SW 1271 (cell line): ENCODE measurements around the gene FLNB.
"Not testable (repeated sequence)": the region's sequence is repeated elsewhere in the genome, so short reads cannot be mapped to it uniquely, and the experiment has no call there.

ENCODE experiments used
- DNase-seq, 2 experiments: peaks; one replicate each; lab custom pipeline; 2025; lab: John Stamatoyannopoulos, UW

FLNB gene

DNA sequence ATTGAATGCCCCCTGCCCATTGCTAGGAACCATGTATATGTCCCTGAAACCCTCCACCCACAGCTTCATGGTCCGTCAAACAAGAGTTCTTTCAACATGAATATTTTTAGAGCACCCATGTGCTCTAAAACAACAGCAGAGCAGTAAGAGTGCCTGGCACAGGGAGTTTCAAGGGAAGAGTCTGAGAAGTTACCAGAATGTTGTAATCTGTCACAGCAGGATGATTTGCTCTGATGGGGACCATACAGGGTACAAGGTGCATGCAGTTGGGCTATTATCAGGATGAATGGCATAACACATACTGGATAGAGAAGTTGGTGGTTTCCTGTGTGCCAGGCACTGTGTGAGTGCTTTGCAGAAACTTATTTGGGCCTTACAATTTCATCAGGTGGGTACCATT is 27.8 kb upstream of the FLNB start:
- no peak for DNase-seq

DNA sequence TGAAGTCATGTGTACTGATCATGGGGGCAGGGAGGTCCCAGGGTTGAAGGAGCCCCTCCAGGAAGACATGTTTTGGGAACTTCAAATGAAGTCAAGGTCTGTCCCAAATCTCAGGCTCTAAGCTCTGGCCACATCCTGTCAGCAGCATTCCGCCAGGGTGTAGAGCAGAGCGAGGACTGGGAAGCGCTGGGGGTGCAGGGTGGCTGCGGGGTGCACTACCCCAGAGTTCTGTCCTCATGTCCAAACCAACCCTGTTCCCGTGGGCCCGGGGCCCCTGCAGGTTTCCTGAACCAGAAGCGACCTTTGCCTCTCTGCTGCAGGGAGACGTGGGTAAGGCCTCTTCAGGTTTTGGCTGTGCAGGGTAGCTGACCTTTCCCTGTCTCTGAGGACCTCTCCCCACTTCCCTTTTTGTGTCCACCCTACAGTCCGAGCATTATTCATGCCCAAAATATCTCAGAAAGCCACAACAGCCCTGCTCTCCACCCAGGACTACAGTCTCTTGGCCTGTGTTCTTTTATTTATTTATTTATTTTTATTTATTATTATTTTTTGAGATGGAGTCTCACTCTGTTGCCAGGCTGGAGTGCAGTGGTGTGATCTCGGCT is 26.6 kb upstream of the FLNB start:
- DNase-seq, result no peak

DNA sequence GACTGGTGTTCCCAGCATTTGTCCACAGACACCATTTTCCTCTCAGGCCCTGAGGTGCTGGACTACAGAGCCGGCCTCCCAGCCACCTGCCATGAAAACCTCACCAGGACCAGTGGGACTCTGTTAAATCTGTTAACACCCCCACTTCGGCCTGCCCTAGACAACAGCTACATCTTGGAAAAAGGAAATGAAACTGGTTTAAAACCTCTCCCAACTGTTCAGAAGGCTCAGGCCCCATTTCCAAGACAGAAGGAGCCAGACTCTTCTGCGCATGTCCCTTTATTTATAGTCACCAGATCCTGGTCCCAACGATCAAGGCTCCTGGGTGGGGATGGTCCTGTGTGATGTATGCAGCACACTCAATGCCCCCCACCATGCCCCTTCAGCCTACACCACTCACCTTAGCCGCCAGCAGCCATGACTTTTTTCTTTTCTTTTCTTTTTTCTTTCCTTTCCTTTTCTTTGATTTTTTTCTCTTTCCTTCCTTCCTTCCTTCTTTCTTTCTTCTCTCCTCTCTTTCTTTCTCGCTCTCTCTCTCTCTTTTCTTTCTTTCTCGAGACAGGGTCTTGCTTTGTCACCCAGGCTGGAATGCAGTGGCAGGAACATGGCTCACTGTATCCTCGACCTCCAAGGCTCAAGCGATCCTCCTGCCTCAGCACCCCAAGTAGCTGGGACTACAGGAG is 25.5 kb upstream of the FLNB start:
- DNase-seq, result no peak

DNA sequence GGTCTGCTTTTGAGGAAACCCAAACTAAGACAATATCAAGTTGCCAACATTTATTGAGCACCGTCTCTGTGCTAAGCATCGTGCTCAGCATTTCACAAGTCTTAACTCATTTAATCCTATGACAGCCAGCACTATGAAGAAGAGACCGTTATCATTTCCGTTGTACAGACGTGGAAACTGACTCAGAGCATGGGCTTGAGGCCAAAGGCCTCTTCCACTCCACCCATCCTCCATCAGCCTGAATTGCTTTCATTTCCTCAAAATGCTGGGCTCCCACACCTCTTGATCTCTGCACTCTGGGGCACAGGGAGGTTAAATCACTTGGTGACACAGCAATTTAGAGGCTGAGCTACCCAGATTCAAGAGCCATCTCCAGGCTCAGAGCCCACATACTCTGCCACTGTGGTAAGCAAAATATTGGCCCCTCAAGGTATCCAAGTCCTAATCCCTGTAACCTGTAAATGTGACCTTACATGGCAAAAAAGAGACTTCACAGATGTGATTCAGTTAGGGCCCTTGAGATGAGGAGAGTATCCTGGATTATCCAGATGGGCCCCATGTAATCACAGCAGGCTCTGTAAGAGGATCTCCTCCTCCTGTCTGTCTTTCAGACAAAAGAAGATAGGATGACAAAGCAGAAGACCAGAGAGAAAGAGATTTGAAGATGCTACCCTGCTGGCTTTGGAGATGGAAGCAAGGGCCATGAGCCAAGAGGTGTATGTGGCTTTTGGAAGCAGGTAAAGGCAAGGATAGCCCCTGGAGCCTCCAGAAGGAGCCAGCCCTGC is 24.3 kb upstream of the FLNB start:
- DNase-seq, result peak; percentile 59 to 83

DNA sequence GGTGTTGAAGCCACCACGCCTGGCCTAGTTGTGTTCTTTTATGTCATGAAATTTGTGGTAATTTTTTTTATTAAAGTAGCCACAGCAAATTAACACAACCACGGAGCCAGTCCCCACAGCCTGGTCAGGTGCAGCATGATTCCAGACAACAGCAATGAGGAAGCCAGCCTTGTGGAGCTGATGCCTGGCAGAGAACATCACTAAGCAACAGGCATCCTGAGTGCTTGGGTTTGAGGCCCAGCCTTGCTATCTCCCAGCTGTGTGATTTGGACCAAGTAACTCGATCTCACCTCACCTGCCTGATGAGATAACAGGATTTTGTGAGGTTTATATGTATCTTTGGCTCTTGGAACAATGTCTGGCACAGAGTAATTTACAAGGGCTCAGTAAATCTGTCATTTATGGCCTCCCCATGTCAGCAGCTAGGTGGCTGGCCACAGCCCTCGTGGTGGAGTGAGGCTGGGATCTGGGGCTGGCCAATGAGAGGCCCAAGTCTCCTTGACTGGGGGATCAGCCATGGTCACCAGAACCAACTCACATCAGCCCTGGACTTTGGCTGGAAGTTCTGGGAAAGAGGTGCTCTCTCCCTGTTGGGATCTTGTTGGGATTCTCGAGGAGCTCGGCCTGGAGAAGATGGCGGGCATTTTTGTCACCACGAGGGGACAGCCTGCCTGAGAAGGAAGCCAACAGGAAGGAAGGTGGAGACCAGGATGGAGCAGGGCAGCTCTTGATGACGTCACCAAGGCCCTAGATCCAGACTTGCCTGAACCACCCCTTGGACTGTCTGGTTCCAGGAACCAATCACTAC is 22.8 kb upstream of the FLNB start:
- DNase-seq, result no peak

DNA sequence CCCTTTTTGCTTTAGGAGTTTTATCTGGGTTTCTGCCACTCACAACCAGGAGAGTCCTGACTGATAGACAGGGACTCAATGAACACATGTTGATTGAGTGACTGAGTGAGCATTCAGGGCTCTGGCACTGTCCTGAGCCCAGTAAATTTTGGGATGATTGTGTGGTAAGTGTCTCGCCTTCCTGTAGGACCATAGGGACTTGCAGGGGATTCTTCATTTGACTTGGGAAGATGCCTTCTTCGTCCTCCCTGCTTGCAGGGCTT is 22.3 kb upstream of the FLNB start:
- no peak for DNase-seq

DNA sequence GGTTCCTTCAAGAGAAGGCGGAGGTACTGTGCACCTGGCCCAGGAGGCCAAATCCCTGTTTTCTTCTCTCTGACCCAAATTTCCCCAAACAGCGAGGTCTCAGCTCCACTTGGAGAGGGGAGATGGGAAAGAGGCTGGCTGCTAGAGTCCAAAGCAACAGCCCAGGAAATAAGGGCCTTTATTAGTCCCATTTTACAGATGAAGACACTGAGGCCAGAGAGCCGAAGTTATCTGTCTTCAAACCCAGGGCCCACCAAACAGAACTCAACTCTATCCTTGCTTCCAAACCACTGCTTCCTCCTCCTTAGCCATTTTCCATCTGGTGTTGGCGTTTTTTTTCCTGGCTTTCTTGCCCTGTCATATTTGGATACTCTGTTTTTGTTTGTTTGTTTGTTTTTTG is 22.0 kb upstream of the FLNB start:
- no peak for DNase-seq

DNA sequence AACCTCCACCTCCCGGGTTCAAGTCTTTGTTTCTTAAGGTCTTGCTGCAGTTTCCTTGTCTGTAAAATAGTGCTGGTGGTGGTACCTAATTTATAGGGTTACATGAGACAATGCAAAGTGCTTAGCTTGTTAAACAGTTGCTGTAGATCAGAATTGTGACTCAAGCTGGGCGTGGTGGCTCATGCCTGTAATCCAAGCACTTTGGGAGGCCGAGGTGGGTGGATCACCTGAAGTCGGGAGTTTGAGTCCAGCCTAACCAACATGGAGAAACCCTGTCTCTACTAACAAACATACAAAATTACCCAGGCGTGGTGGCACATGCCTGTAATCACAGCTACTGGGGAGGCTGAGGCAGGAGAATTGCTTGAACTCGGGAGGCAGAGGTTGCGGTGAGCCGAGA is 19.0 kb upstream of the FLNB start:
- not testable (repeated sequence) for DNase-seq

DNA sequence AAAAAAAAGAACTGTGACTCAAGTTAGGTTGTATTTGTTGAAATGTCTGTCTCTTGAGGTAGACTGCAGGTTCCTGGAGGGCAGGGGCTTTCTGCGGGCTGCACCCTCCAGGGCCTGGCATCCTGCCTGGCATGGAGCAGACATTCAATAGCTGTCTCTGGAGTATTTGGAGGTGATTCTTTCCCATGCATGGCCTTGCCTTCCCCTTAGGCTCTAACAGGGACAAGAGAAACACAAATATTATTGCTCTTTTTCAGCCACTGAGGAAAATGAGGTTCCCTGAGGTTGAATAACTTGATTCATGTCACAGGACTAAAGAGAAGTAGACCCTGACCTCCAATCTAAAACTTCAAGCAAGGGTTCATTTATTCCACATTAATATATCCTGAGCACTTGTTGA is 18.6 kb upstream of the FLNB start:
- DNase-seq, result no peak

DNA sequence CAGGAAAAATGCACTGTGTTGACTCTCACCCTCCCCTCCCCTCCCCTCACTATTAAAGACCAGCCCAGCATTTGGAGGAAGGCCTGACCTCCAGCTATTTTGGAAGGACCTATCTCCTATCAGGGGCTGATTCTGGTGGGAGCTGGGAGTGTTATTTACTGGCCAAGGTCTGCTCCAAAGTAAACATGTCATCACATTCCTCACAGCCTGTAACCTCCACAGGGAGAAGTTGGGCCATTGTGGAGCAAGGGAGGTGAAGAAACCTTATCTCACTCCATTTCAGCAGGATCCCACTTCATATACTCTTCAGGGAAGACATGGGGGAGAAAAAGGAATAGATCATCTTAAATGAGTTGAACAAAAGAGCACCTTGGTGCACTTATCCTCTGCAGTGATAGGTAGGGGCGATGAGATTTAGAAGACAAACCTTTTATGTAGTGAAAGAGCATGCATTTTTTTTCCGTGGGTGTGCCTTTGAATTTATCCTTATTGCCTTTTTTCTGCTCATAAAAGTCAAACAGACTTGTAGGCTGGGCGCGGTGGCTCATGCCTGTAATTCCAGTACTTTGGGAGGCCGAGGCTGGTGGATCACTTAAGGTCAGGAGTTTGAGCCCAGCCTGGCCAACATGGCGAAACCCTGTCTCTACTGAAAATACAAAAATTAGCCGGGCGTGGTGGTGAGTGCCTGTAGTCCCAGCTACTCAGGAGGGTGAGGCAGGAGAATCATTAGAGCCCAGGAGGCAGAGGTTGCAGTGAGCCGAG is 15.6 kb upstream of the FLNB start:
- no peak for DNase-seq

DNA sequence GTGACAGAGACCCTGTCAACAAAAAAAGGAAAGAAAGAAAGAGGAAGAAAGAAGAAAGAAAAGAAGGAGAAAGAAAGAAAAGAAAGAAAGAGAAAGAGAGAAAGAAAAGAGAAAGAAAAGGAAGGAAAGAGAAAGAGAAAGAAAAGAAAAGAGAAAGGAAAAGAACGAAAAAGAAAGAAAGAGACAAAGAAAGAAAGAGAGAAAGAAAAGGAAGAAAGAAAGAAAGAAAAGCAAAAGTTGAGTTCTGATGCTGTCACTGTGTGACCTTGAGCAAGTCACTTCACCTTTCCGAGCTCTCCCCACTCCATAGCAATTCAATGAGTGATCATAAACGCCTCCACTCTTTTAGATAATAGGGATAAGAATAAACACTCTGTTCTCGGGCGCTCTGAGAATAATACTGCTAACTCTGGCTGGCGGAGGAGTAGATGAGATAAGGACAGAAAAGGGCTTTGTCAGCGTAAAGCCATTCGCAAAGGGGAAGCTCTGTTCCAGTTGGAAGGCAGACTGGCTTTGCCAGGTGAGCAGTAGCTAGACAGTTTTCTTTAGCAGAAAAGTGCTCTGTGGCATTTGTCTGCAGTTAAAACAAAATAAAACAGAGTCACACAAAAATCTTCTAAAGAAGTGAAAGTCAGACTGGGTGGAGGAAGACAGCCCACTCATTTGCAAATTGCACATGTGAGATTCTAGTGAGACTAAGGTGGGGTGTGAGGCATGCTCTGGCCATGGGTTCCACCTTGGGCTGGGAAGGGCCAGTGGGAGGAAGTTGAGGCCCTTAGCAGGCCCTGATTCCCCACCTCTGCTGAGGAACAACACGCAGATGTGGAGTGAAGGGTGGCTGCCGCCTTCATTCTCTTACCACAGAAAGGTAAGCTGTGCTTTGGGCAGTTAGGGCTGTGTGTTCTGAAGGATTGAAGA is 9.6 kb upstream of the FLNB start:
- DNase-seq, result no peak

DNA sequence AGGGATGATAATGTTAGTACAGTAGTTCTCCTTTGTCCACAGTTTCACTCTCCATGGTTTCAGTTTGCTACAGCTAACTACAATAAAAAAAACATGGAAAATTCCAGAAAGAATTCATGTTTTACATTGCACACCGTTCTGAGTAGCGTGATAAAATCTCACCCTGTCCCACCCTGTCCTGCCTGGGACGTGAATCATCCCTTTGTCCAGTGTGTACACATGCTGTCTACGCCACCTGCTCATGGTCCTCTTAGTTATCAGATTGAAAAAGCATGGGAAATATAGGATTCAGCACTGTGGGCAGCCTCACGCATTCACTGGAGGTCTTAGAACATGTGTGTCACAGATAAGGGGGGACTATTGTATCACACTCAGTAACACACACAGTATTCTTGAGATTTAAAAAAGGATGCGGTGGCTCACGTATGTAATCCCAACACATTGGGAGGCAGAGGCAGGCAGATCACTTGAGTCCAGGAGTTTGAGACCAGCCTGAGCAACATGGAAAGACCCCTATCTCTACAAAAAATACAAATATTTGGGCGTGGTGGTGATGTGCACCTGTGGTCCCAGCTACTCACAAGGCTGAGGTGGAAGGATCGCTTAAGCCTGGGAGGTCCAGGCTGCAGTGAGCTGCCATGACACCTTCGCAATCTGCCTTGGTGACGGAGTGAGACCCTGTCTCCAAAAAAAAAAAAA is 8.7 kb upstream of the FLNB start:
- DNase-seq, result no peak

DNA sequence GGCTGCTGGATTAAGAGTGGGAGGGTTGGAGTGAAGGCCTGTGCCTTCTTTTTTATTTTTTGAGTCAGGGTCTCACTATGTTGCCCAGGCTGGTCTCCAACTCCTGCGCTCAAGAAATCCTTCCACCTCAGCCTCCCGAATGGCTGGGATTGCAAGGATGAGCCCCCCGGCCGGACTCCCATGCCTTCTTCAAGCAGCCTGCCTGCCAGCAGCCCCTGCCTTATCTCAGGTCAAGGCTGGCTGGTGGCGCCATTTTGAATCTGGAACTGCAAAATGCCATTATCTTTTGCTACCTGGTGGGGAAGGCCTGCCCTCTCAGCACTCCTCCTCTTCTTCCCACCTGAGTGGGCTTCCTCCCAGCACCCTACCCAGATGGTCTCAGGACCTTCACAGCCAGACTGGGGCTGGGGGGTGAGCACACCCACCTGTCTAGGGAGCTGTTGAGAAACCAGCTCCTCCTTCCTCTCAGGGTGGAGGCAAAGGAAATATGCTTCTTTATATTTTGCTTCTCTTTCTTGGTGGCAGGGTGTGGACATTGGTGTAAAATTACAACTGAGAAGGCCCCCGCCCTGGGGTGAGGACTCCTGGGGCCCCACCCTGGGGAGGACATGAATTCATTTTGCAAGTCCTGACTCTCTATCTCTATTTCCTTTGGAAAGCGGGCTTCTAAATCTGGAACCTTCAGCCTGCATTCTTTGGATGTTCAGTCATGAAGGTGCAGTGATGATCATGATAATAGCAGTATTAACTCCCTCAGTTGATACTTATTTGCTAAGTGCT is 7.7 kb upstream of the FLNB start:
- no peak for DNase-seq

DNA sequence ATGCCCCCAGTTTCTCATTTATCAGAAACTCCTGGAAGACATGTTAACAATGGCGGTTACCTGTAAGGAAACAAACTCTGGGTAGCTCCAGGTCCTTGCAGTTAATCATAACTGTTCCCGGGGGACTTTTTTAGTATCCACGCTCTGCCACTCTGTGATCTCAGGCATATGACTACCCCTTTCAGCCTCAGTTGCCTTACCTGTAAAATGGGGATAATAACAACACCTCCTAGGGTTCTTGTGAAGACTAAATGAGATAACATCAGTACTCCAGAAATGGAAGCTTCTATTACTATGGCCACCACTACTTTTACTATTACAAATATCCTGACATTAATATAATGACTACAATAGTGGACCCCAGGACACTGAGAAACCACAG is 7.1 kb upstream of the FLNB start:
- no peak for DNase-seq

DNA sequence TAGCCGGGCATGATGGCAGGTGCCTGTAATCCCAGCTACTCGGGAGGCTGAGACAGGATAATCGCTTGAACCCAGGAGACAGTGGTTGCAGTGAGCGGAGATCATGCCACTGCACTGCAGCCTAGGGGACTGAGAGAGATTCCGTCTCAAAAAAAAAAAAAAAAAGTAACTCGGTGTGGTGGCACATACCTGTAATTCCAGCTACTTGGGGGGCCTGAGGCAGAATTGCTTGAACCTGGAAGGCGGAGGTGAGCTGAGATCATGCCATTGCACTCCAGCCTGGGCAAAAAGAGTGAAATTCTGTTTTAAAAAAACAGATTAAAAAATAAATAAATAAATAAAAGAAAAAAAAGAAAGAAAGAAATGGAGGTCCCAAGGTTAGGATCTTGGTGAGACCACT is 6.2 kb upstream of the FLNB start:
- no peak for DNase-seq

DNA sequence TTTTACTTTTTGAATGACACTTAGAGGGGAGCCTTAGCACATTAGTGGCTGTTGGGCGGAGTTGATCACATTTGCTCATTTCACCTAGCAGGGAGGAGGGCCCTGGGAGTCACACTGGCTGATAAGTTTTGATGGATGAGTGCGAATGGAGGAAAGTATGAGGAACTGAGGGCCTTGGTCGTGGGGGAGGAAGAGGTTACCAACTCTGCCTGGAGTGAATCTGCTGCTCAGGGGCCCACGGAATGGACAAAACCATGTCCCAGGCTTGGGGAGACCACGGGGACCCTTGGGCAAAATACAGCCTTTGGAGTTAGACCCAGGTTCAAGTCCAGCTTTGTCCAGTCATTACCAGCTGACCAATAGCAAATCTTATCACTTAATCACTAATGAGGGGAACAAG is 5.1 kb upstream of the FLNB start:
- no peak for DNase-seq

DNA sequence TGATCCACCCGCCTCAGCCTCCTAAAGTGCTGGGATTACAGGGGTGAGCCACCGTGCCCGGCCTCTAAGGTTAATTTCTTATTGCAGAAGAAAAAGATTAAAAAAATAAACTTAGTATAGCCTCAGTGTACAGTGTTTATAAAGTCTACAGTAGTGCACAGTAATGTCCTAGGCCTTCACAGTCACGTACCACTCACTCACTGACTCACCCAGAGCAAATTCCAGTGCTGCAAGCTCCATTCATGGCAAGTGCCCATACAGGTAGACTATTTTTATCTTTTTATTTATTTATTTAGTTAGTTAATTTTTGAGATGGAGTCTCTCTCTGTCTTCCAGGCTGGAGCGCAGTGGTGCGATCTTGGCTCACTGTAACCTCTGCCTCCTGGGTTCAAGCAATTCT is 3.2 kb upstream of the FLNB start:
- no peak for DNase-seq

DNA sequence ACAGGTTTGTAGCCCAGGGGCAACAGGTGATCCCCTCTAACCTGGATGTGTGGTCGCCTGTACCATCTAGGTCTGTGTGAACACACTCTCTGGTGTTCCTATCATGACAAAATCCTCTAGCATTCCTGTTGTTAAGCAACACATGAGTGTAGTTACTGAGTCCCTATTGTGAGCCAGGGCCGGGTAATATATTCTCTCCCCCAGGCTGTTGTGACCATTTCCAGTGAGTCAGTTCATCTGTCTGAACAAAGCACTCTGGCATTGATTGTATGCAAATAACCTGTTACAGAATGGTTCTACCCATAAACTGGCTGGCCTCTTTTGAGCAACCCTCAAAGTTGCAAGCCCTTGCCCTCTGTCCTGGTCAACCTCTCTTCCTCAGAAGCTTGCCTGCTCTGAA is 2.6 kb upstream of the FLNB start:
- no peak for DNase-seq

DNA sequence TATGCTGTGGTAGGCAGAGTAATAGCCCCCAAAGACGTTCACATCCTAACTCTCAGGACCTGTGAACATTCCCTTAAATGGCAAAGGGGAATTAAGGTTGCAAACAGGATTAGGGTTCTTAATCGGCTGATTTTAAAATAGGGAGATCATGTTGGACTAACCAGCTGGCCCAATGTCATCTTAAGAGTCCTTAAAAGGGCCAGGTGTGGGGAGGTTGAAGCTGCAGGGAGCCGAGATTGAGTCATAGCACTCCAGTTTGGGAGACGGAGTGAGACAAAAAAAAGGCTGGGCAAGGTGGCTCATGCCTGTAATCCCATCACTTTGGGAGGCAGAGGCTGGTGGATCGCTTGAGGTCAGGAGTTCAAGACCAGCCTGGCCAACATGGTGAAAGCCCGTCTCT is 1.6 kb upstream of the FLNB start:
- DNase-seq, result no peak
